Measurements from ENCODE around the gene CENPB.

GRCh38 chr20:3795511-3796468, 9.2 kb upstream of the CENPB start, which contains the start of gene CDC25B:
- TF ChIP-seq CTCF (IDR thresholded peaks at IDR 0.05): peak; percentile 28 to 96 (median 54)
- TF ChIP-seq POLR2A (IDR thresholded peaks at IDR 0.05): peak in 1 of 2 donors; percentile 78
- TF ChIP-seq EP300 (IDR thresholded peaks at IDR 0.05): peak; percentile 30 to 92
